Uterus (tissue), 2 donors: Measurements from ENCODE around the gene CYP1A2.

Experiments used
- CTCF ChIP-seq, 4 experiments: fragments of 200-600 bp in 2 of 4; fragments of 450-650 bp in 2 of 4; sonication (generic) in 2 of 4; IDR thresholded peaks; one replicate each; pipeline ENCODE4 v1.5.1; 2016 to 2019; ENCODE audit warnings: antibody characterized with exemption in 4 of 4, mild to moderate bottlenecking in 2 of 4, moderate library complexity in 1 of 4
- POLR2A ChIP-seq, 2 donors: fragments of 450-650 bp; IDR thresholded peaks; one replicate each; pipeline ENCODE4 v1.6.1; 2016; ENCODE audit warnings: antibody characterized with exemption in 2 of 2, mild to moderate bottlenecking in 1 of 2, moderate library complexity in 1 of 2

DNA sequence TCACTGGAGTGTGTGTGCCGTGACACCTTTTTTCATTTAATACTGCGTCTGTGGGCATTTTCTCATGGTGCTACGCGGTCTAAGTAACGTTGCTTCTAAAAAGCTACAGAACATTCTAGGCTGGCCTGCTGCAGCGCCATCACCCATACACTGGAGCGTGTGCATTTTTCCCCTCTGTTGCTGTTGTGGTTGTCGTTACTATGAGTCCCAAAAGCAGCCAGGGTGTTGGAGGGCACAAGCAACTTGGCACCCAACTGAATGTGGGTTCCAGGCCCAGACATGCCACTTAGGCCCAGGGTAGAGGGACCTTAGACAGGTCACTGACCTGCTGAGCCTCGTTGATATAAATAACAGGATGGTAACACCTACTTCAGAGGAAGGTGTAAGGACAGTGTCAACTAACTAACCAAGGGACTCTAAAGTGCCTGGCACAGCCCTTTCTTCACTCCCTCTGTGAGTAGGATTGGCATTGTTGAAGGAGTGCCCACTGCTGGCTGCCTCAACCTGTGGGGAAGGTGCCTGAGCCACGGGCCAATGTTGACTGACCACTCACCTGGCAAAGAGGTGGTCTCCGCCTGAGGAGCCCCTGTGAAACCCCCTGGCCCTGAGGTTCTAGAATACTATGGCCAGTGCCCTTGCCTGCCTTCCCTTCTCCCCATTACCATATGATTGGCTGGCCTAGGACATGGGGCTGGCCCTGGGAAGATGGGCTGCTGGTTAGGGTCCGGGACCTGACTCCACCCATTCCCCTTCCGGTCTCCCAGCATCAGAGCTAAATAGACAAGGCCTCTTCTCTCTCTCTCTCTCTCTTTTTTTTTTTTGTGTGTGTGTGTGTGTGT lies 36.8 kb downstream of the CYP1A2 start:
- TF ChIP-seq CTCF (IDR thresholded peaks at IDR 0.05) (no peak), POLR2A (IDR thresholded peaks at IDR 0.05) (no peak)
